ENCODE results near the gene ZNF556.

- TF ChIP-seq CTCF (IDR thresholded peaks at IDR 0.05): no peak
- no peak for TF ChIP-seq POLR2AphosphoS5 (IDR thresholded peaks at IDR 0.05; ENCODE audit: insufficient read depth in 1 of 2, low read depth in 1 of 2)
These were observed 25.1 kb upstream of the ZNF556 start for GRCh38 chr19:2841855-2842574.

Data from vagina (tissue), 2 donors.